BE2C (cell line): ENCODE measurements around the gene KIF23.
A peak's percentile ranks its signal among the peaks of the same experiment; 100 is the strongest.

Experiments used
- DNase-seq: peaks from one replicate; pipeline ENCODE4 v3.0.0-alpha.2; 2020
- H3K27me3 ChIP-seq: fragments of 250-450 bp; sonication (Bioruptor Pico); 2 replicates; pipeline ENCODE4 v1.5.1; 2020; ENCODE audit warnings: mild to moderate bottlenecking
- H3K36me3 ChIP-seq: fragments of 250-450 bp; sonication (Bioruptor Pico); 2 replicates; pipeline ENCODE4 v1.5.1; 2020; ENCODE audit warnings: mild to moderate bottlenecking
- H3K4me1 ChIP-seq: fragments of 250-450 bp; sonication (Bioruptor Pico); 2 replicates; pipeline ENCODE4 v1.5.1; 2020
- H3K4me3 ChIP-seq: 2 replicates; pipeline ENCODE4 v1.5.1; 2011; ENCODE audit warnings: low read depth, low read length
- H3K9me3 ChIP-seq: fragments of 250-450 bp; sonication (Bioruptor Pico); 2 replicates; pipeline ENCODE4 v1.5.1; 2020
- CTCF ChIP-seq: IDR thresholded peaks from 2 replicates; pipeline ENCODE4 v1.5.1; 2012; ENCODE audit warnings: mild to moderate bottlenecking, low read depth, low read length

Gene KIF23

DNA sequence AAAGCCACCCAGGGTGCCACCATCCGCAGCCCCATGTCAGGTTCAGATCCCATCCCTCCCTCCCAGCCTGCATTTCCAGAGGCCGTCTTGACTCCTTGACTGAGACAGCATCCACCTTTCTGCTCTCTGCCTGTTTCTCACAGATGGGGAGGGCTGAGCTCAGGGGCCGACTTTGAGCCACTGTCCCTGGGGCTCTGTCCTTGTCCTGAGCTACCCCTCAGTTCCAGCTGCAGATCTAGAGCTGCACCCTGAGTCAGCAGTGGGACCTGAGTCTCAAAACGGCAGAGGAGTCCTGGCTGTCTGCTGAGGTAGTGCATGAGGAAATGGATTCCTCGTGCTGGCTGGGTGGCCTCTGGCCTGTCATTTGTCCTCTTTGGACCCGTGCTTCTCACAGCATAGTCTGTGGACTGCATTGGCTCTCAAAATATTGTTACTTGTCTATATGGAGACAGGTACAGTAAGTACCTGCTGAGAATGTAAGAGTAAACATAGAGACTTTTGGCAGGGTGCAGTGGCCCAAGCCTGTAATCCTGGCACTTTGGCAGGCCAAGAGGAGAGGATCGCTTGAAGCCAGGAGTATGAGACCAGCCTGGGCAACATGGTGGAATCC, 60.8 kb downstream of the KIF23 start:
- Histone ChIP-seq H3K36me3 (no peaks in the 10 kb centered on the region), H3K4me3 (no peak overlapping the region), H3K4me1 (no peaks in the 10 kb centered on the region), H3K27me3 (no peaks in the 10 kb centered on the region), H3K9me3 (no peaks in the 10 kb centered on the region)
- TF ChIP-seq CTCF: no peak
- DNase-seq: no peak

- no peaks in the 10 kb centered on the region for H3K27me3 ChIP-seq
- H3K4me1 ChIP-seq: no peaks in the 10 kb centered on the region
- no peaks in the 10 kb centered on the region for H3K36me3 ChIP-seq
- peak; percentile 99 for TF ChIP-seq CTCF
- no peak overlapping the region for H3K4me3 ChIP-seq
- peak; percentile 78 for DNase-seq
- no peaks in the 10 kb centered on the region for H3K9me3 ChIP-seq
Measured at GRCh38 chr15:69475769-69476358, 61.7 kb downstream of the KIF23 start.

GRCh38 chr15:69476704-69477473, 62.7 kb downstream of the KIF23 start:
- Histone ChIP-seq H3K4me1 (no peaks in the 10 kb centered on the region), H3K4me3 (no peak overlapping the region), H3K27me3 (no peaks in the 10 kb centered on the region), H3K36me3 (no peaks in the 10 kb centered on the region), H3K9me3 (no peaks in the 10 kb centered on the region)
- DNase-seq: no peak
- no peak for TF ChIP-seq CTCF

DNA sequence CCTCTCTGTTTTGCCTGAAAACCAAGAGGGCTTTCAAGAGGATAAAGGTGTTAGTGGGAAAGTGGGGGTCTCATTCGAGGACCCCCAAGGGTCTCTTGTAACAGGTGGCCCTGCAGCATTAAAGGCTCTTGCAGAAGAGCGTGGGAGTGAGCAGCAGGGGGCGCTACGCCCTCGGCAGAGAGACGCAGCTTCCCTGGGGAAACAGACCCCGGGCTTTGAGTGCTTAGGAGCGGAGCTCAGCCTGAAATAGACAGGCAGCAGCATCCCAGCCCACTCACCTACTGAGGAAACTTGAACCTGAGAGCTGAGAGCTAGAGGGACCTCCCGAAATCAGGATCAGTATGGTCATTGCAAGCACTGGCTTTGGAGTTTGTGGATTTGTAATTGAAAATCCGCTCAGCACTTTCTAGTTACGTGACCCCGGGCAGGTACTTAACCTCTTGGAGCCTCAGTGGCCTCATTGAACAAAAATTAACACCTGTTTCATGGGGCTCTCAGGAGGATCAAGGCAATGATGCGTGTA, 64.2 kb downstream of the KIF23 start:
- Histone ChIP-seq H3K4me3 (no peak overlapping the region), H3K36me3 (no peaks in the 10 kb centered on the region), H3K9me3 (no peaks in the 10 kb centered on the region), H3K4me1 (peaks cover 3% of the 10 kb centered on the region; the same call in 1 of the 2 replicates), H3K27me3 (no peaks in the 10 kb centered on the region)
- peak; percentile 97 for TF ChIP-seq CTCF
- peak; percentile 85 for DNase-seq

- no peak for DNase-seq
- no peaks in the 10 kb centered on the region for H3K36me3 ChIP-seq
- peaks cover 3% of the 10 kb centered on the region; the same call in 1 of the 2 replicates for H3K4me1 ChIP-seq
- no peaks in the 10 kb centered on the region for H3K27me3 ChIP-seq
- no peaks in the 10 kb centered on the region for H3K9me3 ChIP-seq
- H3K4me3 ChIP-seq: no peak overlapping the region
- no peak for TF ChIP-seq CTCF
Measured at GRCh38 chr15:69479081-69479480, 64.9 kb downstream of the KIF23 start.

DNA sequence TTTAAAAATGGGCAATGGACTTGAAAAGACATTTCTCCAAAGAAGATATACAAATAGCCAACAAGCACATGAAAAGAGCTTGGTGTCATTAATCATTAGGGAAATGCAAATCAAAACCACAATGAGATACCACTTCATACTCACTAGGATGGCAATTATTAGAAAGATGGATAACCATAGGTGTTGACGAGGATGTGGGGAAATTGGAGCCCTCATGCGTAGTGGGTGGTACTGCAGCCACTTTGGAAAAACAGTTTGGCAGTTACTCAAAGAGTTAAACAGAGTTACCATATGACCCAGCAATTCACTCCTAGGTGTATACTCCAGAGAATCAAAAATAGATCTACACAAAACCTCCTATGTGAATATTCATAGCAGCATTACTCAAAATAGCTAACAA, 65.8 kb downstream of the KIF23 start:
- H3K4me3 ChIP-seq: no peak overlapping the region
- DNase-seq: no peak
- H3K4me1 ChIP-seq: peaks cover 3% of the 10 kb centered on the region; the same call in 1 of the 2 replicates
- H3K27me3 ChIP-seq: no peaks in the 10 kb centered on the region
- no peaks in the 10 kb centered on the region for H3K36me3 ChIP-seq
- no peak for TF ChIP-seq CTCF
- H3K9me3 ChIP-seq: no peaks in the 10 kb centered on the region
